Neural crest cell (in vitro differentiated cells): Measurements from ENCODE around the gene MUCL3. TPM values are rescaled to one million over a fixed set of nuclear protein-coding genes. Genes with fewer than 3 reads are reported as not detected.

Experiments used
- DNase-seq: peaks from one replicate; pipeline ENCODE4 v3.0.0; 2021; ENCODE audit warnings: low read depth, mixed read lengths, low spot score
- H3K27ac Mint-ChIP-seq: one replicate; pipeline ENCODE4 v1.8.0; 2021; ENCODE audit warnings: mild to moderate bottlenecking, mixed read lengths; ENCODE audit not compliant: unreplicated experiment
- H3K27me3 Mint-ChIP-seq: 2 replicates; pipeline ENCODE4 v1.8.0; 2021; ENCODE audit warnings: low read depth, mild to moderate bottlenecking, mixed read lengths
- H3K36me3 Mint-ChIP-seq: 2 replicates; pipeline ENCODE4 v1.8.0; 2021; ENCODE audit warnings: low read depth, mild to moderate bottlenecking, mixed read lengths
- H3K4me1 Mint-ChIP-seq: 2 replicates; pipeline ENCODE4 v1.8.0; 2021; ENCODE audit warnings: mixed read lengths
- H3K4me3 Mint-ChIP-seq: one replicate; pipeline ENCODE4 v1.8.0; 2021; ENCODE audit warnings: mild to moderate bottlenecking, mixed read lengths
- H3K9me3 Mint-ChIP-seq: 2 replicates; pipeline ENCODE4 v1.8.0; 2021; ENCODE audit warnings: mixed read lengths
- total RNA-seq: library from RNA; stranded (reverse); gene quantifications from 2 replicates; pipeline ENCODE4 v1.2.1, GENCODE V29; 2021
- TF ChIP-seq, protein P1 (sequence below): fragments of 200-600 bp; sonication (generic); conservative IDR thresholded peaks from 2 replicates; pipeline ENCODE4 v1.5.0; 2021; ENCODE audit warnings: antibody characterized with exemption, mild to moderate bottlenecking

Gene MUCL3
- total RNA-seq, 1 donor from 2014 or later, result not detected

DNA sequence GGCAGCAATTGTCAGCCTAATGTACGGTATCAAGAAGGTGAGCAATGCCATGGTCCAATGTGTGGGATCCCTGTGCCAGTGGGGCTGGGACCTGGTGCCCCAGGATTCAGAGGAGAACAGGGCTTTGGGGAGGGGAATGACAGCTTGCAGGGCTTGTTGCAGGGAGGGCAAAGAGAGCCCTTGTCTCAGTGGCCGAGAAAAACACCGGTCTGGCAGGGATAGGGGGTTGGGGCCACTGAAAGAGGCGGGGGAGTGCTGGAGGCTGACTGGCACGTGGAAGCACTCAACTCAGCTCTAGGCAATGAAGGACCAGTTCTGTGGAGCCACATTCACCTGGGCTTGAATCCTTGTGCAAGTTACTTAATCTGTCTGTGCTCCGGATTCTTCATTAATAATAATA, 3.5 kb upstream of the MUCL3 start:
- no peak for DNase-seq
- Mint-ChIP-seq H3K4me3 (no peak overlapping the region), H3K27ac (no peak overlapping the region), H3K4me1 (peaks cover 6% of the 10 kb centered on the region), H3K9me3 (no peaks in the 10 kb centered on the region), H3K36me3 (no peaks in the 10 kb centered on the region), H3K27me3 (no peaks in the 10 kb centered on the region)
- TF ChIP-seq, protein P1, sequence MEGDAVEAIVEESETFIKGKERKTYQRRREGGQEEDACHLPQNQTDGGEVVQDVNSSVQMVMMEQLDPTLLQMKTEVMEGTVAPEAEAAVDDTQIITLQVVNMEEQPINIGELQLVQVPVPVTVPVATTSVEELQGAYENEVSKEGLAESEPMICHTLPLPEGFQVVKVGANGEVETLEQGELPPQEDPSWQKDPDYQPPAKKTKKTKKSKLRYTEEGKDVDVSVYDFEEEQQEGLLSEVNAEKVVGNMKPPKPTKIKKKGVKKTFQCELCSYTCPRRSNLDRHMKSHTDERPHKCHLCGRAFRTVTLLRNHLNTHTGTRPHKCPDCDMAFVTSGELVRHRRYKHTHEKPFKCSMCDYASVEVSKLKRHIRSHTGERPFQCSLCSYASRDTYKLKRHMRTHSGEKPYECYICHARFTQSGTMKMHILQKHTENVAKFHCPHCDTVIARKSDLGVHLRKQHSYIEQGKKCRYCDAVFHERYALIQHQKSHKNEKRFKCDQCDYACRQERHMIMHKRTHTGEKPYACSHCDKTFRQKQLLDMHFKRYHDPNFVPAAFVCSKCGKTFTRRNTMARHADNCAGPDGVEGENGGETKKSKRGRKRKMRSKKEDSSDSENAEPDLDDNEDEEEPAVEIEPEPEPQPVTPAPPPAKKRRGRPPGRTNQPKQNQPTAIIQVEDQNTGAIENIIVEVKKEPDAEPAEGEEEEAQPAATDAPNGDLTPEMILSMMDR, result no peak

DNA sequence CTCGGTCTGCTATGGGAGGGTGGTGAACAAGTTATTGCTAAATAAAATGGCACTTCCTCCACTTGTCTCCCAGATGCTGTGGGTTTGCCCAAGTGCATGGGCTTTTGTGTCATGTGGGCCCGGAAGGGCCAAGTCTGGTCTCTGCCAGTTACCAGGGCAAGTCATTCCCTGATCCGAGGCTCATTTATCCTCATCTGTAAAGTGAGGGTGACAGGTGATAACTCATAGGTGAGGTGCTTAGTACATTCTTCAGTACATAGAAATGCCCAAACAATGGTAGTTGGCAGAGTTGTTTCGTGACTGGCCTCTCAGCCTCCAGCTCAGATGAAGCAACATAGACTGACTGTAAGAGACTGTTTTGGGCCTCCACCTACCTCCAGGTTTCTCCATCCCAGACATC, 2.0 kb upstream of the MUCL3 start:
- no peaks in the 10 kb centered on the region for H3K27me3 Mint-ChIP-seq
- DNase-seq, result no peak
- H3K27ac Mint-ChIP-seq, result no peak overlapping the region
- peaks cover 13% of the 10 kb centered on the region for H3K4me1 Mint-ChIP-seq
- H3K9me3 Mint-ChIP-seq, result no peaks in the 10 kb centered on the region
- TF ChIP-seq, protein P1, result no peak
- no peak overlapping the region for H3K4me3 Mint-ChIP-seq
- H3K36me3 Mint-ChIP-seq, result no peaks in the 10 kb centered on the region

DNA sequence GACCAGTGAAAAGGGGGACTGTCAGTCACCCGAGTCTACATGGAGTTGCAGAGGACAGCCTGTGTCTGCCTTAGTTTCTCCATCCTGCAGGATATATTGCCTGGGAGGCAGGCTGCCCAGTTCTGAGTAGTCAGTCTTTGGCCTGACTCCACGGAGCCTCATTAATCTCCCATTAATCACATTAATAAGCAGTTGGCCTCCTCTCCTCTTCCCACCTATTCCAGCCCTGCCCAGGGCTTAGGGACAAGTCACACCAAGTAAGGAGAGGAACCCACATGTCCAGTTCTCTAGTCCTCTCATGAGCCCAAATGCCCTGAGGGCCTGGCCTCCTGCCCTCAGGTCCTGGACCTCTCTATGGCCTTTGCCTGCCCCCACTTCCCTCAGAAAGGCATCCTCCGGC, 1.3 kb upstream of the MUCL3 start:
- no peaks in the 10 kb centered on the region for H3K27me3 Mint-ChIP-seq
- H3K4me1 Mint-ChIP-seq, result peaks cover 13% of the 10 kb centered on the region
- H3K4me3 Mint-ChIP-seq, result no peak overlapping the region
- H3K27ac Mint-ChIP-seq, result no peak overlapping the region
- no peaks in the 10 kb centered on the region for H3K9me3 Mint-ChIP-seq
- TF ChIP-seq, protein P1, result no peak
- no peaks in the 10 kb centered on the region for H3K36me3 Mint-ChIP-seq
- no peak for DNase-seq

- Mint-ChIP-seq H3K4me1 (peaks cover 13% of the 10 kb centered on the region), H3K36me3 (no peaks in the 10 kb centered on the region), H3K27me3 (peaks cover 4% of the 10 kb centered on the region), H3K9me3 (no peaks in the 10 kb centered on the region), H3K27ac (no peak overlapping the region), H3K4me3 (no peak overlapping the region)
- peak; percentile 70 for DNase-seq
- TF ChIP-seq, protein P1, result peak; percentile 67
Measured at GRCh38 chr6:30942338-30943060, 1.7 kb downstream of the MUCL3 start.

DNA sequence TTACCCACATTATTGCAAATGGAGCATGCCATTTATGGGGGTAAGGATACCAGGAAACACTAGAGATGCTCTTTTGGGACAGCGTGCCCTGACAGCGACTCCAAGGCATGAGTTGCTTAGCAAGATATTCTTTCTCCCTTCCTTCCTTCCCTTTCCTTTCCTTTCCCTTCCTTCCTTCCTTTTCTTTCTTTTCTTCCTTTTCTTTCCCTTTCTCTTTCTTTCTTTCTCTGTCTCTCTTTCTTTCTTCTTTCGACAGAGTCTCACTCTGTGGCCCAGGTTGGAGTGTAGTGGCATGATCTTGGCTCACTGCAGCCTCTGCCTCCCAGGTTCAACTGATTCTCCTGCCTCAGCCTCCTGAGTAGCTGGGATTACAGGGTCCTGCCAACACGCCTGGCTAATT, 3.3 kb downstream of the MUCL3 start:
- Mint-ChIP-seq H3K27me3 (peaks cover 7% of the 10 kb centered on the region), H3K36me3 (no peaks in the 10 kb centered on the region), H3K4me3 (no peak overlapping the region), H3K4me1 (peaks cover 13% of the 10 kb centered on the region), H3K27ac (no peak overlapping the region), H3K9me3 (no peaks in the 10 kb centered on the region)
- no peak for DNase-seq
- TF ChIP-seq, protein P1, result no peak
